ENCODE data around the gene SFSWAP. TPM values are rescaled to one million over a fixed set of nuclear protein-coding genes. Genes with fewer than 3 reads are reported as not detected.

SFSWAP gene
- total and polyA plus RNA-seq, 4 donors: 6.1 to 21.6 (median 10.1) TPM

DNA sequence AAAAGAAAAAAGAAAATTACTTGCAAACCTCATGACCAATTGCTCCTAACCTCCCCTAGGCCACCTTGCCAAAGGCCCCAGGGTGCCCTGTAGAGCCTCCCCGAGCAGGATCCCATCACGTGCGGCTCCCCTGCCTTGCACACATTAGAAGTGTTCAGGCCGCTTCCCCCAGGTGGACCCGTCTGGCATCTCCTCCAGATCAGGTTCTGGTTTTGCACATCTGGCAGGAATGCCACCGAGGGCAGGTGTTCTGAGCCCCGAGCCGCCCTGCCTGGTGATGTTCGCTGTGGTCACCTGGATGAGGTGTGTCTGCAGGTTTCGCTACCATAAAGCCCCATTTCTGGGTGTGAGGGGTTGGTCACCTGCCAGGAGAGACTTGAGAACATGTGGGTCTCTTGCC is 136.6 kb downstream of the SFSWAP start:
- no peak for DNase-seq (ENCODE audit: low spot score)
- no peaks in the 10 kb centered on the region for H3K9me3 ChIP-seq (ENCODE audit: control insufficient read depth in 4 of 4, low read length in 3 of 4)
- H3K27ac ChIP-seq (ENCODE audit: low read depth in 1 of 2, low read length in 2 of 2): no peak overlapping the region
- no peaks in the 10 kb centered on the region for H3K27me3 ChIP-seq (ENCODE audit: control insufficient read depth in 4 of 4, insufficient read depth in 4 of 4, low read length in 3 of 4)
- no peaks in the 10 kb centered on the region for H3K36me3 ChIP-seq (ENCODE audit: control insufficient read depth in 4 of 4, insufficient read depth in 3 of 4, low read depth in 1 of 4, low read length in 3 of 4)
- peaks cover 0 to 8% (median 0%) of the 10 kb centered on the region in 4 donors for H3K4me1 ChIP-seq (ENCODE audit: control insufficient read depth in 4 of 4, insufficient read depth in 4 of 4, low read length in 3 of 4)
- H3K4me3 ChIP-seq (ENCODE audit: low read depth in 1 of 3, low read length in 3 of 3): no peak overlapping the region
- H3K9ac ChIP-seq (ENCODE audit: low read depth in 1 of 2, low read length in 2 of 2): no peak overlapping the region
- 87% methylated on average over 10 of the region's 10 CpGs for WGBS
- TF ChIP-seq, protein P1, sequence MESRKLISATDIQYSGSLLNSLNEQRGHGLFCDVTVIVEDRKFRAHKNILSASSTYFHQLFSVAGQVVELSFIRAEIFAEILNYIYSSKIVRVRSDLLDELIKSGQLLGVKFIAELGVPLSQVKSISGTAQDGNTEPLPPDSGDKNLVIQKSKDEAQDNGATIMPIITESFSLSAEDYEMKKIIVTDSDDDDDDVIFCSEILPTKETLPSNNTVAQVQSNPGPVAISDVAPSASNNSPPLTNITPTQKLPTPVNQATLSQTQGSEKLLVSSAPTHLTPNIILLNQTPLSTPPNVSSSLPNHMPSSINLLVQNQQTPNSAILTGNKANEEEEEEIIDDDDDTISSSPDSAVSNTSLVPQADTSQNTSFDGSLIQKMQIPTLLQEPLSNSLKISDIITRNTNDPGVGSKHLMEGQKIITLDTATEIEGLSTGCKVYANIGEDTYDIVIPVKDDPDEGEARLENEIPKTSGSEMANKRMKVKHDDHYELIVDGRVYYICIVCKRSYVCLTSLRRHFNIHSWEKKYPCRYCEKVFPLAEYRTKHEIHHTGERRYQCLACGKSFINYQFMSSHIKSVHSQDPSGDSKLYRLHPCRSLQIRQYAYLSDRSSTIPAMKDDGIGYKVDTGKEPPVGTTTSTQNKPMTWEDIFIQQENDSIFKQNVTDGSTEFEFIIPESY (IDR thresholded peaks at IDR 0.05): no peak
- TF ChIP-seq HNF4A (conservative IDR thresholded peaks at IDR 0.05) (no peak), NR2F2 (IDR thresholded peaks at IDR 0.05) (no peak), HNF4G (IDR thresholded peaks at IDR 0.05) (no peak), RAD21 (IDR thresholded peaks at IDR 0.05) (no peak), SP1 (IDR thresholded peaks at IDR 0.05) (no peak)
- TF ChIP-seq, protein P2, sequence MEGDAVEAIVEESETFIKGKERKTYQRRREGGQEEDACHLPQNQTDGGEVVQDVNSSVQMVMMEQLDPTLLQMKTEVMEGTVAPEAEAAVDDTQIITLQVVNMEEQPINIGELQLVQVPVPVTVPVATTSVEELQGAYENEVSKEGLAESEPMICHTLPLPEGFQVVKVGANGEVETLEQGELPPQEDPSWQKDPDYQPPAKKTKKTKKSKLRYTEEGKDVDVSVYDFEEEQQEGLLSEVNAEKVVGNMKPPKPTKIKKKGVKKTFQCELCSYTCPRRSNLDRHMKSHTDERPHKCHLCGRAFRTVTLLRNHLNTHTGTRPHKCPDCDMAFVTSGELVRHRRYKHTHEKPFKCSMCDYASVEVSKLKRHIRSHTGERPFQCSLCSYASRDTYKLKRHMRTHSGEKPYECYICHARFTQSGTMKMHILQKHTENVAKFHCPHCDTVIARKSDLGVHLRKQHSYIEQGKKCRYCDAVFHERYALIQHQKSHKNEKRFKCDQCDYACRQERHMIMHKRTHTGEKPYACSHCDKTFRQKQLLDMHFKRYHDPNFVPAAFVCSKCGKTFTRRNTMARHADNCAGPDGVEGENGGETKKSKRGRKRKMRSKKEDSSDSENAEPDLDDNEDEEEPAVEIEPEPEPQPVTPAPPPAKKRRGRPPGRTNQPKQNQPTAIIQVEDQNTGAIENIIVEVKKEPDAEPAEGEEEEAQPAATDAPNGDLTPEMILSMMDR (IDR thresholded peaks at IDR 0.05; ENCODE audit: low read depth, low read length, missing input control): no peak

DNA sequence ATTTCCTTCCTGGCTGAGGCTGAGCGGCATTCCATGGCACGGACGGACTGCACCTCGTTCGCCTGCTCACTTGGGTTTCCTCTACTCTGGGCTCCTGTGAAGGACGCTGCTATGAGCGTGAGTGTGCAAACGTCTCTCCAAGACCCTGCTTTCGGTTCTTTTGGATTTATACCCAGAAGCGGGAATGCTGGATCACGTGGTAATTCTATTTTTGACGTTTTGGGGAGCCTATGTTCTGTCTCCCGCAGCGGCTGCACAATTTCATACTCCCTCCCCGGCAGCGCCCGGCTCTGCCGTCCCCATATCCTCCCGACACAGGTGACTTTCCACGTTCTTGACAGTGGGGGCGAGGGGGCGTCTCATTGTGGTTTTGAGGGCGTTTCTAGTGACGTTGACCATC is 137.9 kb downstream of the SFSWAP start:
- Histone ChIP-seq H3K4me3 (ENCODE audit: low read depth in 1 of 3, low read length in 3 of 3) (no peak overlapping the region), H3K36me3 (ENCODE audit: control insufficient read depth in 4 of 4, insufficient read depth in 3 of 4, low read depth in 1 of 4, low read length in 3 of 4) (no peaks in the 10 kb centered on the region), H3K9me3 (ENCODE audit: control insufficient read depth in 4 of 4, low read length in 3 of 4) (no peaks in the 10 kb centered on the region), H3K9ac (ENCODE audit: low read depth in 1 of 2, low read length in 2 of 2) (no peak overlapping the region), H3K27ac (ENCODE audit: low read depth in 1 of 2, low read length in 2 of 2) (no peak overlapping the region), H3K27me3 (ENCODE audit: control insufficient read depth in 4 of 4, insufficient read depth in 4 of 4, low read length in 3 of 4) (no peaks in the 10 kb centered on the region), H3K4me1 (ENCODE audit: control insufficient read depth in 4 of 4, insufficient read depth in 4 of 4, low read length in 3 of 4) (peaks cover 0 to 8% (median 0%) of the 10 kb centered on the region in 4 donors)
- WGBS: 89% methylated on average over 24 of the region's 24 CpGs
- DNase-seq (ENCODE audit: low spot score): no peak
- TF ChIP-seq HNF4A (conservative IDR thresholded peaks at IDR 0.05) (no peak), NR2F2 (IDR thresholded peaks at IDR 0.05) (no peak), SP1 (IDR thresholded peaks at IDR 0.05) (no peak), RAD21 (IDR thresholded peaks at IDR 0.05) (no peak), HNF4G (IDR thresholded peaks at IDR 0.05) (no peak), EGR1 (IDR thresholded peaks at IDR 0.05; ENCODE audit: low read depth in 2 of 2) (no peak), JUND (IDR thresholded peaks at IDR 0.05) (no peak), GABPA (IDR thresholded peaks at IDR 0.05 in 1 of 2, conservative IDR thresholded peaks at IDR 0.05 in 1 of 2) (no peak), FOXA2 (IDR thresholded peaks at IDR 0.05) (no peak), YY1 (IDR thresholded peaks at IDR 0.05) (no peak), TAF1 (conservative IDR thresholded peaks at IDR 0.05) (no peak), RXRA (IDR thresholded peaks at IDR 0.05) (no peak)
- TF ChIP-seq, protein P2 (IDR thresholded peaks at IDR 0.05; ENCODE audit: low read depth, low read length, missing input control): no peak
- TF ChIP-seq, protein P3, sequence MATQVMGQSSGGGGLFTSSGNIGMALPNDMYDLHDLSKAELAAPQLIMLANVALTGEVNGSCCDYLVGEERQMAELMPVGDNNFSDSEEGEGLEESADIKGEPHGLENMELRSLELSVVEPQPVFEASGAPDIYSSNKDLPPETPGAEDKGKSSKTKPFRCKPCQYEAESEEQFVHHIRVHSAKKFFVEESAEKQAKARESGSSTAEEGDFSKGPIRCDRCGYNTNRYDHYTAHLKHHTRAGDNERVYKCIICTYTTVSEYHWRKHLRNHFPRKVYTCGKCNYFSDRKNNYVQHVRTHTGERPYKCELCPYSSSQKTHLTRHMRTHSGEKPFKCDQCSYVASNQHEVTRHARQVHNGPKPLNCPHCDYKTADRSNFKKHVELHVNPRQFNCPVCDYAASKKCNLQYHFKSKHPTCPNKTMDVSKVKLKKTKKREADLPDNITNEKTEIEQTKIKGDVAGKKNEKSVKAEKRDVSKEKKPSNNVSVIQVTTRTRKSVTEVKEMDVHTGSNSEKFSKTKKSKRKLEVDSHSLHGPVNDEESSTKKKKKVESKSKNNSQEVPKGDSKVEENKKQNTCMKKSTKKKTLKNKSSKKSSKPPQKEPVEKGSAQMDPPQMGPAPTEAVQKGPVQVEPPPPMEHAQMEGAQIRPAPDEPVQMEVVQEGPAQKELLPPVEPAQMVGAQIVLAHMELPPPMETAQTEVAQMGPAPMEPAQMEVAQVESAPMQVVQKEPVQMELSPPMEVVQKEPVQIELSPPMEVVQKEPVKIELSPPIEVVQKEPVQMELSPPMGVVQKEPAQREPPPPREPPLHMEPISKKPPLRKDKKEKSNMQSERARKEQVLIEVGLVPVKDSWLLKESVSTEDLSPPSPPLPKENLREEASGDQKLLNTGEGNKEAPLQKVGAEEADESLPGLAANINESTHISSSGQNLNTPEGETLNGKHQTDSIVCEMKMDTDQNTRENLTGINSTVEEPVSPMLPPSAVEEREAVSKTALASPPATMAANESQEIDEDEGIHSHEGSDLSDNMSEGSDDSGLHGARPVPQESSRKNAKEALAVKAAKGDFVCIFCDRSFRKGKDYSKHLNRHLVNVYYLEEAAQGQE (IDR thresholded peaks at IDR 0.05): no peak
- TF ChIP-seq, protein P4, sequence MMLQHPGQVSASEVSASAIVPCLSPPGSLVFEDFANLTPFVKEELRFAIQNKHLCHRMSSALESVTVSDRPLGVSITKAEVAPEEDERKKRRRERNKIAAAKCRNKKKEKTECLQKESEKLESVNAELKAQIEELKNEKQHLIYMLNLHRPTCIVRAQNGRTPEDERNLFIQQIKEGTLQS (IDR thresholded peaks at IDR 0.05): no peak
- TF ChIP-seq, protein P5, sequence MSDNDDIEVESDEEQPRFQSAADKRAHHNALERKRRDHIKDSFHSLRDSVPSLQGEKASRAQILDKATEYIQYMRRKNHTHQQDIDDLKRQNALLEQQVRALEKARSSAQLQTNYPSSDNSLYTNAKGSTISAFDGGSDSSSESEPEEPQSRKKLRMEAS (IDR thresholded peaks at IDR 0.05): no peak
